Pancreas (tissue), 10 donors: ENCODE data around the gene VRK3. TPM values are rescaled to one million over a fixed set of nuclear protein-coding genes. Genes with fewer than 3 reads are reported as not detected.
"Not testable (repeated sequence)": the region's sequence is repeated elsewhere in the genome, so short reads cannot be mapped to it uniquely, and the experiment has no call there.

Source experiments
- ATAC-seq, 4 donors: fragments of 200-7000 bp; cut with Tn5 transposase; one replicate each; pipeline versions ENCODE4 v1.8.0 to v1.9.1; 2020; ENCODE audit warnings: mild to moderate bottlenecking in 4 of 4, moderate library complexity in 4 of 4
- DNase-seq, 6 donors: peaks; one replicate each; pipeline ENCODE4 v3.0.0-alpha.2; 2020
- FAIRE-seq: peaks from 2 replicates; lab custom pipeline; 2012; peaks lifted over from hg19 to GRCh38; lab: Jason Lieb, UNC
- H3K27ac ChIP-seq, 4 donors: fragments of 200-600 bp; sonication (generic); 1 replicate in 3 of 4; 2 replicates in 1 of 4; pipeline versions ENCODE4 v1.5.0 to v1.8.0; 2020
- H3K27me3 ChIP-seq, 4 donors: fragments of 200-600 bp; one replicate each; pipeline ENCODE4 v1.8.0; 2021
- H3K36me3 ChIP-seq, 3 donors: fragments of 200-600 bp; sonication (generic) in 1 of 3; one replicate each; pipeline versions ENCODE4 v1.5.0 to v1.8.0; 2020 to 2021
- H3K4me1 ChIP-seq, 3 donors: fragments of 200-600 bp; one replicate each; pipeline ENCODE4 v1.8.0; 2021
- H3K4me3 ChIP-seq, 4 donors: fragments of 200-600 bp; sonication (generic) in 2 of 4; one replicate each; pipeline versions ENCODE4 v1.5.0 to v1.8.0; 2020 to 2021
- H3K9me3 ChIP-seq, 4 donors: fragments of 200-600 bp; one replicate each; pipeline ENCODE4 v1.8.0; 2021
- CTCF ChIP-seq, 4 donors: fragments of 200-600 bp; sonication (generic) in 3 of 4; IDR thresholded peaks; one replicate each; pipeline versions ENCODE4 v1.5.0 to v1.8.0; 2021; ENCODE audit warnings: antibody characterized with exemption in 4 of 4
- WGBS, 2 donors: extraction: QIAGEN DNeasy Blood & Tissue Kit; methylation state at CpG; one replicate each; pipeline ENCODE4 v1.1.7; 2013; 5-methylcytosine and 5-hydroxymethylcytosine counted together
- intact Hi-C, 3 donors: fragments of 100-400 bp; cut with DNase I; formaldehyde crosslinking; loops; one replicate each; pipeline versions ENCODE4 v1.11.1 to v1.14.2; 2022
- polyA plus RNA-seq, 2 donors: library from polyadenylated mRNA; stranded (reverse); fragments of 200-250 nt; gene quantifications; one replicate each; pipeline ENCODE4 v1.2.3, GENCODE V29; 2013
- total RNA-seq, 6 donors: library from RNA; stranded (reverse); fragmentation: NEBNext Ultra II Directional in 4 of 6; extraction: Animal tissue kit (Norgen Biotek cat#: 25700) in 4 of 6; gene quantifications; one replicate each; pipeline versions ENCODE4 v1.2.1 to v1.2.4, GENCODE V29; 2021 to 2023
- donor health status: healthy with polysubstance abuse.
- donor health status: DM: no; HTN: no; CAD: no; lungs with moderate emphysema.
- donor health status: DM: no; HTN: no; CAD: no.
- donor health status: control.
- donor health status: control.
- donor health status: Bipolar disorder and iron deficiency.
- donor health status: DM: yes; HTN: yes; CAD: no.
- donor health status: DM: no; HTN: no; CAD: no.
- donor health status: DM: no; HTN: no; CAD: no.
- donor health status: DM: yes; HTN: yes; CAD: no.

VRK3 gene
- total and polyA plus RNA-seq, 8 donors = 14.4 to 32.4 (median 17.9) TPM

- Histone ChIP-seq H3K27me3 (no peaks in the 10 kb centered on the region), H3K36me3 (peaks cover 0 to 4% (median 0%) of the 10 kb centered on the region in 3 donors), H3K4me3 (peak overlapping the region in 1 of 4 donors; percentile 3), H3K4me1 (peaks cover 0 to 8% (median 0%) of the 10 kb centered on the region in 3 donors), H3K27ac (no peak overlapping the region), H3K9me3 (no peaks in the 10 kb centered on the region)
- 8 to 21% methylated on average over 12 of the region's 12 CpGs for WGBS, 2 donors
- peak; percentile 58 to 89 (median 72) for DNase-seq
- intact Hi-C loops = no loop called here
- peak; percentile 63 to 89 (median 76) for ATAC-seq
- TF ChIP-seq CTCF (IDR thresholded peaks at IDR 0.05) = no peak
- FAIRE-seq = no peak
Observed at GRCh38 chr19:49971991-49972411, 53.2 kb downstream of the VRK3 start.

DNA sequence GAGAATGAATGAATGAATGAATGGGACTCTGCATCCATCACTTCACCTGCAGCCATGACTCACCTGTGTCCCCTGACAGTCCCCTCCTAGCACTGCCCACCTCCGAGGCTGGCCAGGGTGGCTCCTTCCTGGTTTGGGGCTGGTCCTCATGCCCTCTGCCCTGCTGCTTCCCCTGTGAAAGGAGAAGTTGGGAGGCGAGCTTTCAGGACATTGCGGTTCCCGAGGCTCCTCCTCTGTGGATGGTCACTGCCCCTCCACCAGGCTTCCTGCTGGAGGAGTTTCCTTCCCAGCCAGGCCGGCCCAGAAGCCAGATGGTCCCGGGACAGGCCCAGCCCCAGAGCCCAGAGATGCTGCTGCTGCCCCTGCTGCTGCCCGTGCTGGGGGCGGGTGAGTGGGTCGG, 55.8 kb downstream of the VRK3 start:
- not testable (repeated sequence) for DNase-seq

DNA sequence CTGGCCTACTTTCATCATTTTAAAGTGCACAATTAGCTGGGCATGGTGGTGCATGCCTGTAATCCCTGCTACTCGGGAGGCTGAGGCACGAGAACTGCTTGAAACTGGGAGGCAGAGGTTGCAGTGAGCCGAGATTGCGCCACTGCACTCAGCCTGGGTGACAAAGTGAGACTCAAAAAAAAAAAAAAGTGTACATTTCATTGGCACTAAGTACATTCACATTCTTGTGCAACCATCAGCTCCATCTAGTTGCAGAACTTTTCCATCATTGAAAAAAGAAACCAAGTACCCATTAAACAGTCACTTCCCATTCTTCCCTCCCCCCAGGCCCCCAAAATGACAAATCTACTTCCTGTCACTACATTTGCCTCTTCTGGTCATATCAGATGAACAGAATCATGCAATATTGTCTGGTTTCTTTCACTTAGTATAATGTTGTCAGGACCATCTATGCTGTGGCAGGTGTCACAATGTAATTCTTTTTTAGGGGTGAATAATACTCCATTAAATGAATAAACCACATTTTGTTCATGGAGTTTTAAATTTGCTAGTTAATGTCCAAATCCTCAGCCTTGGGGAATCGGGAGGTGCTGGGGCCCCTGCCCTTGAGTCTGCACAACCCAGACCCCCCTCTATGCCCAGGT, 56.8 kb downstream of the VRK3 start:
- ATAC-seq (no peak), FAIRE-seq (no peak)

More for the DNA sequence above, 55.8 kb downstream of the VRK3 start:
- FAIRE-seq, H3K4me3 ChIP-seq, H3K27me3 ChIP-seq, H3K27ac ChIP-seq, H3K9me3 ChIP-seq, H3K36me3 ChIP-seq, H3K4me1 ChIP-seq, intact Hi-C loops: not testable (repeated sequence)
- 51 to 52% methylated on average over 4 of the region's 9 CpGs for WGBS, 2 donors
- ATAC-seq = peak in 2 of 4 donors; percentile 37 to 54

GRCh38 chr19:49960980-49961379, 64.2 kb downstream of the VRK3 start, which contains the start of gene SIGLEC11:
TSS of gene SIGLEC11 (minus strand) at chr19:49961172. CDS start at chr19:49961081, 91 bp downstream.
- H3K36me3 ChIP-seq, H3K27ac ChIP-seq, H3K9me3 ChIP-seq, H3K4me3 ChIP-seq, DNase-seq, H3K27me3 ChIP-seq, FAIRE-seq, ATAC-seq, intact Hi-C loops: not testable (repeated sequence)
- 62 to 81% methylated on average over 4 to 5 of the region's 10 CpGs for WGBS, 2 donors
- peaks cover 2 to 18% (median 17%) of the 10 kb centered on the region in 3 donors for H3K4me1 ChIP-seq

More for the DNA sequence above, 56.8 kb downstream of the VRK3 start:
- Histone ChIP-seq H3K4me3 (no peak overlapping the region), H3K27ac (no peak overlapping the region), H3K27me3 (no peaks in the 10 kb centered on the region), H3K9me3 (no peaks in the 10 kb centered on the region), H3K4me1 (peaks cover 0 to 8% (median 0%) of the 10 kb centered on the region in 3 donors), H3K36me3 (no peaks in the 10 kb centered on the region)
- intact Hi-C loops = no loop called here
- DNase-seq = no peak
- no peak for TF ChIP-seq CTCF (IDR thresholded peaks at IDR 0.05)
- 71 to 81% methylated on average over 5 of the region's 5 CpGs for WGBS, 2 donors

DNA sequence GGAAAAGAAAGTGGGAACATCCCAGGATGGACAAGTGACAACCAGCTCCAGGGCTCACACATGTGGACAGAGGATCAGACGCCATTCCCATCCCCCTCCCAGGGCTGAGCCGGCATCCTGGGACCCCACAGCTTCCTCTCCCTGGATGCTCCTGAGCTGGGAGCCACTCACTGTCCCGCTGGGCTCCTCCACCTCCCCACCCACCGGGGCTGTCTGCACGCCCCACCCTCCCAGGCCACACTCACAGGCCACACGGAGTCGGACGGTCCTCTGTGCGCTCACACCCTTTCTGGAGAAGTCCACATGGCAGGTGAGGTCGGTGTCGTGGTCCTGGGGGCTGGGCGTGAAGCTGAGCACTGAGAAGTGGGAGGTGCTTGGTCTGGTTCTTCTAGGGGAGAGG, 65.3 kb downstream of the VRK3 start:
- H3K4me3 ChIP-seq, DNase-seq, H3K36me3 ChIP-seq, ATAC-seq, intact Hi-C loops, FAIRE-seq, H3K27ac ChIP-seq, H3K27me3 ChIP-seq, H3K9me3 ChIP-seq: not testable (repeated sequence)
- 80 to 100% methylated on average over 2 of the region's 12 CpGs for WGBS, 2 donors
- H3K4me1 ChIP-seq = peaks cover 6 to 28% (median 26%) of the 10 kb centered on the region in 3 donors

GRCh38 chr19:49958596-49958995, 66.6 kb downstream of the VRK3 start:
- not testable (repeated sequence) for DNase-seq
- WGBS, 2 donors = 44 to 50% methylated on average over 13 of the region's 13 CpGs

DNA sequence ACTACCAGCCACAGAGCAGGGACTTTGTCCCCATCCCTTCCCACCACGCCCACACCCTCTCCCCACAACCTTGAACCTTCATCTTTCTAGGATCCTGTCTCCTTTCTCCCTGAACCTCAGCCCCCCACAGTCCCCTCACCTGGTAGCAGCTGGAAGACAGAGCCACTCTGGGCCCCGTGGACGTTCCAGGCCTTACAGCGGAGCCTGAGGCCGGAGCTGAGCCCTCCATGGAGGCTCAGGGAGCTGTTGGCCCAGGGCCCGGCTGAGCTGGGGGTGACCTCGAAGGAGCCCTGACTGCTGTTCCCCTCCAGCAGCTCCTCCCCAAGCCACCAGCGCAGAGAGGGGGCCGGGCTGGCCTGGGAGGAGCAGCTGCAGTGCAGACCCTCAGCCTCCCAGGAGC, 67.0 kb downstream of the VRK3 start:
- 23 to 25% methylated on average over 9 of the region's 9 CpGs for WGBS, 2 donors
- Histone ChIP-seq H3K4me1 (peaks cover 9 to 45% (median 34%) of the 10 kb centered on the region in 3 donors), H3K27ac (peak overlapping the region in 2 of 4 donors; percentile 5 to 80), H3K4me3 (peak overlapping the region in 2 of 4 donors; percentile 0 to 21)
- FAIRE-seq, H3K36me3 ChIP-seq, DNase-seq, intact Hi-C loops, H3K9me3 ChIP-seq, H3K27me3 ChIP-seq: not testable (repeated sequence)
- peak in 2 of 4 donors; percentile 4 to 31 for ATAC-seq

More at GRCh38 chr19:49958596-49958995, 66.6 kb downstream of the VRK3 start:
- H3K36me3 ChIP-seq, FAIRE-seq, H3K4me3 ChIP-seq, H3K9me3 ChIP-seq, H3K27me3 ChIP-seq, intact Hi-C loops: not testable (repeated sequence)
- Histone ChIP-seq H3K27ac (peak overlapping the region in 1 of 4 donors; percentile 80), H3K4me1 (peaks cover 9 to 41% (median 34%) of the 10 kb centered on the region in 3 donors)
- peak in 1 of 4 donors; percentile 3 for ATAC-seq
